SK-N-SH (cell line): ENCODE measurements around the gene CAMK2D. TPM values are rescaled to one million over a fixed set of nuclear protein-coding genes. Genes with fewer than 3 reads are reported as not detected.

Experiments used
- CTCF ChIA-PET: fragments of 300-600, 350-600 bp; formaldehyde crosslinking; extraction: SDS; loops from one replicate; lab custom pipeline; 2021; lab: Yijun Ruan, JAX
- POLR2A ChIA-PET: fragments of 350-600 bp; sonication (Branson Sonifier 250); formaldehyde crosslinking; extraction: SDS; loops from one replicate; lab custom pipeline; 2020; ENCODE audit warnings: antibody characterized with exemption, inconsistent platforms; lab: Yijun Ruan, JAX
- DNase-seq: peaks from one replicate; pipeline ENCODE4 v3.0.0; 2012
- H2AFZ ChIP-seq: fragments of 200-600 bp; sonication (generic); 2 replicates; pipeline ENCODE4 v1.8.1; 2016; ENCODE audit warnings: antibody characterized with exemption, mild to moderate bottlenecking, low read depth
- H3F3A ChIP-seq: fragments of 200-600 bp; sonication (generic); replicated peaks from 2 replicates; pipeline ENCODE3; 2016; ENCODE audit warnings: antibody characterized with exemption, mild to moderate bottlenecking; ENCODE audit not compliant: insufficient read depth
- H3K27ac ChIP-seq, 2 experiments: fragments of 200-500 bp in 1 of 2; fragments of 200-600 bp in 1 of 2; sonication (Bioruptor generic) in 1 of 2; sonication (generic), shearing (Covaris generic) in 1 of 2; 2 replicates each; pipeline versions ENCODE4 v1.5.1 to v1.6.1; 2014 to 2016; ENCODE audit warnings: low read depth in 2 of 2, inconsistent platforms in 1 of 2, low read length in 1 of 2, mild to moderate bottlenecking in 1 of 2, mixed read lengths in 1 of 2
- H3K27me3 ChIP-seq: fragments of 200-600 bp; sonication (generic), shearing (Covaris generic); 2 replicates; pipeline ENCODE4 v1.6.1; 2016; ENCODE audit warnings: mixed run types; ENCODE audit not compliant: insufficient read depth
- H3K36me3 ChIP-seq, 2 experiments: fragments of 200-500 bp in 1 of 2; fragments of 200-600 bp in 1 of 2; sonication (Bioruptor generic) in 1 of 2; sonication (generic) in 1 of 2; replicated peaks in 1 of 2; 2 replicates each; pipeline versions ENCODE3 to v1.5.1; 2014 to 2016; ENCODE audit warnings: low read length in 1 of 2, mild to moderate bottlenecking in 1 of 2; ENCODE audit not compliant: insufficient read depth in 2 of 2, control insufficient read depth in 1 of 2
- H3K4me1 ChIP-seq, 2 experiments: fragments of 200-500 bp in 1 of 2; fragments of 200-600 bp in 1 of 2; sonication (Bioruptor generic) in 1 of 2; sonication (generic), shearing (Covaris generic) in 1 of 2; 2 replicates each; pipeline versions ENCODE4 v1.5.1 to v1.6.1; 2014 to 2016; ENCODE audit warnings: low read depth in 1 of 2, low read length in 1 of 2, mixed run types in 1 of 2; ENCODE audit not compliant: insufficient read depth in 2 of 2, control insufficient read depth in 1 of 2
- H3K4me2 ChIP-seq: fragments of 200-600 bp; sonication (generic), shearing (Covaris generic); 2 replicates; pipeline ENCODE4 v1.6.1; 2017; ENCODE audit warnings: mixed run types
- H3K4me3 ChIP-seq, 2 experiments: fragments of 200-500 bp in 1 of 2; fragments of 200-600 bp in 1 of 2; sonication (Bioruptor generic) in 1 of 2; sonication (generic), shearing (Covaris generic) in 1 of 2; 2 replicates each; pipeline versions ENCODE4 v1.5.1 to v1.8.1; 2014 to 2016; ENCODE audit warnings: low read depth in 2 of 2, inconsistent platforms in 1 of 2, low read length in 1 of 2, mild to moderate bottlenecking in 1 of 2, mixed read lengths in 1 of 2, moderate library complexity in 1 of 2
- H3K79me2 ChIP-seq: fragments of 200-600 bp; sonication (generic); 2 replicates; pipeline ENCODE4 v1.8.1; 2017; ENCODE audit warnings: mild to moderate bottlenecking; ENCODE audit not compliant: insufficient read depth
- H3K9ac ChIP-seq: fragments of 200-600 bp; sonication (generic); 2 replicates; pipeline ENCODE4 v1.6.1; 2017; ENCODE audit warnings: mixed run types
- H3K9me2 ChIP-seq: fragments of 200-600 bp; sonication (generic); 2 replicates; pipeline ENCODE4 v1.6.1; 2017; ENCODE audit warnings: mixed run types
- H3K9me3 ChIP-seq: fragments of 200-600 bp; sonication (generic); 2 replicates; pipeline ENCODE4 v1.6.1; 2017; ENCODE audit warnings: mixed run types, mild to moderate bottlenecking, moderate library complexity
- H4K20me1 ChIP-seq: fragments of 200-600 bp; sonication (generic); 2 replicates; pipeline ENCODE4 v1.6.1; 2017; ENCODE audit warnings: mild to moderate bottlenecking, mixed run types; ENCODE audit not compliant: insufficient read depth
- MXI1 ChIP-seq: IDR thresholded peaks from 2 replicates; pipeline ENCODE4 v1.6.1; 2012; ENCODE audit warnings: mild to moderate bottlenecking, low read depth, low read length, improper control_type of control experiment
- PBX3 ChIP-seq: IDR thresholded peaks from 2 replicates; pipeline ENCODE4; 2012
- RAD21 ChIP-seq: IDR thresholded peaks from 2 replicates; pipeline ENCODE4 v1.6.1; 2012; ENCODE audit warnings: mild to moderate bottlenecking, low read length
- SMC3 ChIP-seq: IDR thresholded peaks from 2 replicates; pipeline ENCODE4 v1.6.1; 2012; ENCODE audit warnings: low read depth, low read length, improper control_type of control experiment
- TEAD4 ChIP-seq: IDR thresholded peaks from 2 replicates; pipeline ENCODE4 v1.4.0; 2012; ENCODE audit warnings: mild to moderate bottlenecking, borderline replicate concordance; ENCODE audit not compliant: insufficient read depth
- YY1 ChIP-seq: IDR thresholded peaks from 2 replicates; pipeline ENCODE4 v1.4.0; 2012; ENCODE audit warnings: low read depth, mild to moderate bottlenecking
- WGBS: methylation state at CpG from one replicate; pipeline ENCODE4 v1.1.6; 2017; ENCODE audit warnings: low lambda C conversion rate; 5-methylcytosine and 5-hydroxymethylcytosine counted together
- polyA plus RNA-seq, 3 experiments: library from polyadenylated mRNA; depleted of rRNA; stranded (reverse); fragments of >200 nt; gene quantifications; 2 replicates each; pipeline ENCODE4 v1.2.3, GENCODE V29; 2012
- small RNA-seq, 7 experiments: library from RNA; depleted of rRNA; stranded (forward); fragments of <200 nt; gene quantifications; one replicate each; pipeline ENCODE3, GENCODE V24; 2012
- TF ChIP-seq, protein P1 (sequence below): fragments of 150-350 bp; IDR thresholded peaks from 2 replicates; pipeline ENCODE4 v1.6.1; 2017; ENCODE audit warnings: antibody characterized with exemption, low read length, low read depth, borderline replicate concordance
- TF ChIP-seq, protein P2 (sequence below): IDR thresholded peaks from 2 replicates; pipeline ENCODE4 v1.6.1; 2012; ENCODE audit warnings: mild to moderate bottlenecking, low read depth, low read length, moderate library complexity

CAMK2D gene
- polyA plus RNA-seq, 1 of the 3 experiments (the other 2 are of a cell fraction) = 17.0 TPM

GRCh38 chr4:113404167-113404571 lies 357.4 kb downstream of the CAMK2D start:
- H3K4me3 ChIP-seq = no peak overlapping the region
- H3K4me2 ChIP-seq = no peak overlapping the region
- H3F3A ChIP-seq = no peaks in the 10 kb centered on the region
- H3K79me2 ChIP-seq = no peaks in the 10 kb centered on the region
- POLR2A ChIA-PET = no interaction called here
- H3K9me2 ChIP-seq = no peaks in the 10 kb centered on the region
- H3K36me3 ChIP-seq = no peaks in the 10 kb centered on the region
- no peaks in the 10 kb centered on the region for H4K20me1 ChIP-seq
- CTCF ChIA-PET = interaction anchor here (1.3 kb wide), 1 partner anchor 9 kb away, joined by 7 read pairs; no protein-coding TSS in a partner anchor
- TF ChIP-seq, protein P1, sequence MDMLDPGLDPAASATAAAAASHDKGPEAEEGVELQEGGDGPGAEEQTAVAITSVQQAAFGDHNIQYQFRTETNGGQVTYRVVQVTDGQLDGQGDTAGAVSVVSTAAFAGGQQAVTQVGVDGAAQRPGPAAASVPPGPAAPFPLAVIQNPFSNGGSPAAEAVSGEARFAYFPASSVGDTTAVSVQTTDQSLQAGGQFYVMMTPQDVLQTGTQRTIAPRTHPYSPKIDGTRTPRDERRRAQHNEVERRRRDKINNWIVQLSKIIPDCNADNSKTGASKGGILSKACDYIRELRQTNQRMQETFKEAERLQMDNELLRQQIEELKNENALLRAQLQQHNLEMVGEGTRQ = no peak
- no peak for TF ChIP-seq SMC3
- TF ChIP-seq YY1 = no peak
- TF ChIP-seq TEAD4 = no peak
- no peak for TF ChIP-seq PBX3
- TF ChIP-seq, protein P2, sequence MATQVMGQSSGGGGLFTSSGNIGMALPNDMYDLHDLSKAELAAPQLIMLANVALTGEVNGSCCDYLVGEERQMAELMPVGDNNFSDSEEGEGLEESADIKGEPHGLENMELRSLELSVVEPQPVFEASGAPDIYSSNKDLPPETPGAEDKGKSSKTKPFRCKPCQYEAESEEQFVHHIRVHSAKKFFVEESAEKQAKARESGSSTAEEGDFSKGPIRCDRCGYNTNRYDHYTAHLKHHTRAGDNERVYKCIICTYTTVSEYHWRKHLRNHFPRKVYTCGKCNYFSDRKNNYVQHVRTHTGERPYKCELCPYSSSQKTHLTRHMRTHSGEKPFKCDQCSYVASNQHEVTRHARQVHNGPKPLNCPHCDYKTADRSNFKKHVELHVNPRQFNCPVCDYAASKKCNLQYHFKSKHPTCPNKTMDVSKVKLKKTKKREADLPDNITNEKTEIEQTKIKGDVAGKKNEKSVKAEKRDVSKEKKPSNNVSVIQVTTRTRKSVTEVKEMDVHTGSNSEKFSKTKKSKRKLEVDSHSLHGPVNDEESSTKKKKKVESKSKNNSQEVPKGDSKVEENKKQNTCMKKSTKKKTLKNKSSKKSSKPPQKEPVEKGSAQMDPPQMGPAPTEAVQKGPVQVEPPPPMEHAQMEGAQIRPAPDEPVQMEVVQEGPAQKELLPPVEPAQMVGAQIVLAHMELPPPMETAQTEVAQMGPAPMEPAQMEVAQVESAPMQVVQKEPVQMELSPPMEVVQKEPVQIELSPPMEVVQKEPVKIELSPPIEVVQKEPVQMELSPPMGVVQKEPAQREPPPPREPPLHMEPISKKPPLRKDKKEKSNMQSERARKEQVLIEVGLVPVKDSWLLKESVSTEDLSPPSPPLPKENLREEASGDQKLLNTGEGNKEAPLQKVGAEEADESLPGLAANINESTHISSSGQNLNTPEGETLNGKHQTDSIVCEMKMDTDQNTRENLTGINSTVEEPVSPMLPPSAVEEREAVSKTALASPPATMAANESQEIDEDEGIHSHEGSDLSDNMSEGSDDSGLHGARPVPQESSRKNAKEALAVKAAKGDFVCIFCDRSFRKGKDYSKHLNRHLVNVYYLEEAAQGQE = no peak
- no peak for TF ChIP-seq RAD21
- TF ChIP-seq MXI1 = no peak
- no peaks in the 10 kb centered on the region for H3K4me1 ChIP-seq
- WGBS = 85% methylated on average over 3 of the region's 4 CpGs
- H2AFZ ChIP-seq = no peak overlapping the region
- DNase-seq = no peak
- no peak overlapping the region for H3K27ac ChIP-seq
- no peak overlapping the region for H3K9ac ChIP-seq
- no peaks in the 10 kb centered on the region for H3K27me3 ChIP-seq
- no peaks in the 10 kb centered on the region for H3K9me3 ChIP-seq

Small RNAs within 50 kb of the gene (small RNA-seq; reads per million reads assigned to genes)
- gene RN7SL184P (0 reads per million in 7 experiments), gene RNU1-138P (0 to 2.3 (median 0) reads per million in 7 experiments)

Other genes starting within 250 kb of the CAMK2D start
- 30.4 and 41.4 TPM in 2 replicates for gene ARSJ, start 217.9 kb upstream of the CAMK2D start, polyA plus RNA-seq (2012; rRNA removed)